ENCODE data around the gene GNAT3. TPM values are rescaled to one million over a fixed set of nuclear protein-coding genes. Genes with fewer than 3 reads are reported as not detected.

GNAT3 gene
- total and polyA plus RNA-seq, 2 donors (not counting 3 experiments of a cell fraction or from before 2014, with no cell fraction given), result not detected

DNA sequence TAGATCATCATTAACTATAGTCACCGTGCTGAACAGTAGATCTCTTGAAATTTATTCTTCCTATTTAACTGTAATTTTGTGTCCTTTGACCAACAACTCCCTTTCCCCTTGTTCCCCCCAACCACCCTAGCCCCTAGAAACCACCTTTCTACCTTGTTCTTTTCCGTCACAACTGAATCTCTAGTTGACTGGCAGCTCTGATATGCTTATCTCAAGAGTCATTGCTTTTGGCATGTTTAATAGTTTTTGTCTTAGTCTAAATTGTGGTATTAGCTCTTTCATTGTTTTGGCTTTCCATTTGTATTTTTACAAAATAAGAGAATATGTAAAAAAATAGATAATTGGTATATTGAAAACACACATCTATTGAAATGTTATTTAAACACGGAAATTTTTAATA lies 1.8 kb downstream of the GNAT3 start:
- no peaks in the 10 kb centered on the region for H3K9me1 ChIP-seq (replicated peaks; ENCODE audit: control insufficient read depth, extremely low read depth, insufficient read depth, low read length)
- intact Hi-C loops (cut with micrococcal nuclease), result no loop called here
- H3K79me2 ChIP-seq (ENCODE audit: control insufficient read depth, insufficient read depth, low read length), result no peaks in the 10 kb centered on the region
- no peaks in the 10 kb centered on the region for H4K20me1 ChIP-seq (replicated peaks; ENCODE audit: control insufficient read depth, extremely low read depth, insufficient read depth, low read length)
- no peaks in the 10 kb centered on the region for H3K9me3 ChIP-seq (replicated peaks; ENCODE audit: control insufficient read depth, insufficient read depth, low read length)
- no peaks in the 10 kb centered on the region for H3K27me3 ChIP-seq (ENCODE audit: control insufficient read depth in 2 of 2, insufficient read depth in 2 of 2, low read length in 2 of 2)
- dilution Hi-C loops (cut with MboI; ENCODE audit: extremely low pct_ligation_motif_present, low sequenced_read_pairs), result no loop called here
- H3K27ac ChIP-seq (ENCODE audit: insufficient read depth, low read depth, low read length), result no peak overlapping the region
- TF ChIP-seq, protein P1, sequence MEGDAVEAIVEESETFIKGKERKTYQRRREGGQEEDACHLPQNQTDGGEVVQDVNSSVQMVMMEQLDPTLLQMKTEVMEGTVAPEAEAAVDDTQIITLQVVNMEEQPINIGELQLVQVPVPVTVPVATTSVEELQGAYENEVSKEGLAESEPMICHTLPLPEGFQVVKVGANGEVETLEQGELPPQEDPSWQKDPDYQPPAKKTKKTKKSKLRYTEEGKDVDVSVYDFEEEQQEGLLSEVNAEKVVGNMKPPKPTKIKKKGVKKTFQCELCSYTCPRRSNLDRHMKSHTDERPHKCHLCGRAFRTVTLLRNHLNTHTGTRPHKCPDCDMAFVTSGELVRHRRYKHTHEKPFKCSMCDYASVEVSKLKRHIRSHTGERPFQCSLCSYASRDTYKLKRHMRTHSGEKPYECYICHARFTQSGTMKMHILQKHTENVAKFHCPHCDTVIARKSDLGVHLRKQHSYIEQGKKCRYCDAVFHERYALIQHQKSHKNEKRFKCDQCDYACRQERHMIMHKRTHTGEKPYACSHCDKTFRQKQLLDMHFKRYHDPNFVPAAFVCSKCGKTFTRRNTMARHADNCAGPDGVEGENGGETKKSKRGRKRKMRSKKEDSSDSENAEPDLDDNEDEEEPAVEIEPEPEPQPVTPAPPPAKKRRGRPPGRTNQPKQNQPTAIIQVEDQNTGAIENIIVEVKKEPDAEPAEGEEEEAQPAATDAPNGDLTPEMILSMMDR (IDR thresholded peaks at IDR 0.05; ENCODE audit: extremely low read depth in 1 of 2, insufficient read depth in 1 of 2, low read depth in 1 of 2, low read length in 2 of 2), result no peak
- no peak for TF ChIP-seq JUN (IDR thresholded peaks at IDR 0.05; ENCODE audit: borderline replicate concordance, insufficient read depth, insufficient read length, low read depth)
- no peak for TF ChIP-seq POLR2AphosphoS5 (IDR thresholded peaks at IDR 0.05; ENCODE audit: insufficient read depth, low read depth, low read length)
- TF ChIP-seq EZH2 (IDR thresholded peaks at IDR 0.05; ENCODE audit: borderline replicate concordance, low read depth, low read length, severe bottlenecking), result no peak
- no peak for TF ChIP-seq GATA2 (IDR thresholded peaks at IDR 0.05; ENCODE audit: insufficient read depth, insufficient read length, low read depth, low read length)
- TF ChIP-seq POLR2A (IDR thresholded peaks at IDR 0.05; ENCODE audit: low read depth, low read length), result no peak
- TF ChIP-seq MYC (IDR thresholded peaks at IDR 0.05; ENCODE audit: low read depth, low read length), result no peak
- TF ChIP-seq, protein P2, sequence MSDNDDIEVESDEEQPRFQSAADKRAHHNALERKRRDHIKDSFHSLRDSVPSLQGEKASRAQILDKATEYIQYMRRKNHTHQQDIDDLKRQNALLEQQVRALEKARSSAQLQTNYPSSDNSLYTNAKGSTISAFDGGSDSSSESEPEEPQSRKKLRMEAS (IDR thresholded peaks at IDR 0.05; ENCODE audit: insufficient read depth, insufficient read length), result no peak
- TF ChIP-seq FOS (IDR thresholded peaks at IDR 0.05; ENCODE audit: borderline replicate concordance, insufficient read depth, low read length), result no peak
- no peak overlapping the region for H3K4me3 ChIP-seq (replicated peaks in 1 of 3; ENCODE audit: insufficient read depth in 1 of 3, low read depth in 1 of 3, low read length in 3 of 3)
- BruUV-seq (replicated peaks), result no TSS peak
- peaks cover 6% of the 10 kb centered on the region for H3K4me1 ChIP-seq (ENCODE audit: control insufficient read depth, extremely low read depth, insufficient read depth, low read length)
- H3K9ac ChIP-seq (replicated peaks; ENCODE audit: extremely low read depth, insufficient read depth, low read length), result no peak overlapping the region
- FAIRE-seq (no peak), DNase-seq (ENCODE audit: low read depth, low spot score) (no peak)
- POLR2A ChIA-PET, result no interaction called here
- H2AFZ ChIP-seq (ENCODE audit: low read depth, low read length), result no peak overlapping the region
- CTCF ChIA-PET, result no interaction called here
- no peaks in the 10 kb centered on the region for H3K36me3 ChIP-seq (ENCODE audit: control insufficient read depth in 2 of 2, extremely low read depth in 1 of 2, insufficient read depth in 2 of 2, low read length in 2 of 2)
- no peak overlapping the region for H3K4me2 ChIP-seq (ENCODE audit: insufficient read depth, low read length)

Measured in endothelial cell of umbilical vein (primary cell).